SH-SY5Y (cell line): ENCODE results near the gene NGRN.

ENCODE experiments used
- GATA2 ChIP-seq: IDR thresholded peaks from 2 replicates; pipeline ENCODE4 v1.6.1; 2011; ENCODE audit warnings: mild to moderate bottlenecking, low read depth, low read length
- GATA3 ChIP-seq: IDR thresholded peaks from 2 replicates; pipeline ENCODE4 v1.6.1; 2011; ENCODE audit warnings: low read depth, mild to moderate bottlenecking, low read length, moderate library complexity

GRCh38 chr15:90231028-90232017 is 34.1 kb upstream of the NGRN start:
- no peak for TF ChIP-seq GATA2
- TF ChIP-seq GATA3, result no peak
